ENCODE results near the gene MEIS2. TPM values are rescaled to one million over a fixed set of nuclear protein-coding genes. Genes with fewer than 3 reads are reported as not detected.

MEIS2 gene
- total and polyA plus RNA-seq, 12 donors: 21.1 to 64.5 (median 48.5) TPM

- Histone ChIP-seq H3K4me3 (peak overlapping the region in 1 of 10 donors; percentile 48), H3K4me1 (peaks cover 0 to 19% (median 7%) of the 10 kb centered on the region in 9 donors), H3K27me3 (peaks cover 0 to 98% (median 59%) of the 10 kb centered on the region in 7 donors), H3K27ac (no peak overlapping the region), H3K9me3 (no peaks in the 10 kb centered on the region), H3K36me3 (no peaks in the 10 kb centered on the region)
- WGBS, 2 donors: 58 to 69% methylated on average over 5 of the region's 5 CpGs
- intact Hi-C loops (cut with DNase I): loop anchor here in 8 of 10 donors (2.0 to 10.0 kb wide), 8 partner anchors 215 to 1003 kb away; partner anchors contain the start of gene MEIS2 (in 2 of the 8)
- no peak for DNase-seq
- no peak for ATAC-seq
- TF ChIP-seq, protein P1, sequence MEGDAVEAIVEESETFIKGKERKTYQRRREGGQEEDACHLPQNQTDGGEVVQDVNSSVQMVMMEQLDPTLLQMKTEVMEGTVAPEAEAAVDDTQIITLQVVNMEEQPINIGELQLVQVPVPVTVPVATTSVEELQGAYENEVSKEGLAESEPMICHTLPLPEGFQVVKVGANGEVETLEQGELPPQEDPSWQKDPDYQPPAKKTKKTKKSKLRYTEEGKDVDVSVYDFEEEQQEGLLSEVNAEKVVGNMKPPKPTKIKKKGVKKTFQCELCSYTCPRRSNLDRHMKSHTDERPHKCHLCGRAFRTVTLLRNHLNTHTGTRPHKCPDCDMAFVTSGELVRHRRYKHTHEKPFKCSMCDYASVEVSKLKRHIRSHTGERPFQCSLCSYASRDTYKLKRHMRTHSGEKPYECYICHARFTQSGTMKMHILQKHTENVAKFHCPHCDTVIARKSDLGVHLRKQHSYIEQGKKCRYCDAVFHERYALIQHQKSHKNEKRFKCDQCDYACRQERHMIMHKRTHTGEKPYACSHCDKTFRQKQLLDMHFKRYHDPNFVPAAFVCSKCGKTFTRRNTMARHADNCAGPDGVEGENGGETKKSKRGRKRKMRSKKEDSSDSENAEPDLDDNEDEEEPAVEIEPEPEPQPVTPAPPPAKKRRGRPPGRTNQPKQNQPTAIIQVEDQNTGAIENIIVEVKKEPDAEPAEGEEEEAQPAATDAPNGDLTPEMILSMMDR (IDR thresholded peaks at IDR 0.05): no peak
Measured at GRCh38 chr15:36882056-36882455, 218.3 kb downstream of the MEIS2 start.

- intact Hi-C loops (cut with DNase I): loop anchor here in 7 of 10 donors (5.0 to 10.0 kb wide), 6 partner anchors 216 to 1003 kb away; partner anchors contain the start of gene MEIS2 (in 1 of the 7)
- TF ChIP-seq, protein P1 (IDR thresholded peaks at IDR 0.05): no peak
- H3K9me3 ChIP-seq: no peaks in the 10 kb centered on the region
Measured at GRCh38 chr15:36881516-36881915, 218.8 kb downstream of the MEIS2 start.

DNA sequence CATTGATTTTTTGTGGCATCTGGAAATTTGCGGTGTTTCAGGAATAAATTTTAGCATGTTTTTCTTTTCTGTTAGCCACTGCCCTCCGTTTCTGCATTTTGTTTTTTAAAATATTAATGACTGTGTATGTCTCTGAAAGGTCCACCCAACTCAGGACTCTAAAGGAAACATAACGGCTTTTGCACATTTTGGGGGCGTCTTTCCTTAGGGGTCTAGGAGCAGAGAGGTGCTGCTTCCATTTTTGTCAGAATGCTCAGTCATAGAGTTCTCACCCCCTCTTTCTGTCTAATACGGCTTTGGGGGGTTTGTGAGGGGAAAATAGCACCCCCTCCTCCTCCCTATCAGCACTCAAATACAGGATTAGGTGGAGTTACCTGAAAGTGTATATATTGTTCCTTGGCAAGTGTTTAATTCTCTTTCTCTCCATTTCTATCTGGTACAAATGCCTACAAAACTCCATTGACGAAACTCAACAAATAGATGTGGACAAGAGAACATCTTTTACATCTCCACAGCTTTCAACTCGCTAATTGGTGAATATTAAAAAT is 219.4 kb downstream of the MEIS2 start:
- Histone ChIP-seq H3K36me3 (no peaks in the 10 kb centered on the region), H3K27ac (no peak overlapping the region), H3K4me3 (no peak overlapping the region), H3K9me3 (no peaks in the 10 kb centered on the region), H3K4me1 (peaks cover 0 to 19% (median 7%) of the 10 kb centered on the region in 9 donors), H3K27me3 (peaks cover 0 to 97% (median 49%) of the 10 kb centered on the region in 7 donors)
- WGBS, 2 donors: 63 to 66% methylated on average over 7 of the region's 7 CpGs
- ATAC-seq (no peak), DNase-seq (no peak)
- intact Hi-C loops (cut with DNase I): loop anchor here in 7 of 10 donors (5.0 to 10.0 kb wide), 6 partner anchors 216 to 1004 kb away; partner anchors contain the start of gene MEIS2 (in 1 of the 7)
- TF ChIP-seq, protein P1 (IDR thresholded peaks at IDR 0.05): no peak

More at GRCh38 chr15:36881516-36881915, 218.8 kb downstream of the MEIS2 start:
- no peak for DNase-seq
- H3K4me1 ChIP-seq: peaks cover 0 to 19% (median 7%) of the 10 kb centered on the region in 9 donors
- 71 to 75% methylated on average over 2 of the region's 2 CpGs for WGBS, 2 donors
- H3K27ac ChIP-seq: no peak overlapping the region
- ATAC-seq: no peak
- H3K4me3 ChIP-seq: no peak overlapping the region
- peaks cover 0 to 98% (median 55%) of the 10 kb centered on the region in 7 donors for H3K27me3 ChIP-seq
- H3K36me3 ChIP-seq: no peaks in the 10 kb centered on the region

- DNase-seq (no peak), ATAC-seq (no peak)
- H3K36me3 ChIP-seq: no peaks in the 10 kb centered on the region
- peaks cover 0 to 19% (median 7%) of the 10 kb centered on the region in 9 donors for H3K4me1 ChIP-seq
- no peak overlapping the region for H3K27ac ChIP-seq
- 36 to 41% methylated on average over 52 of the region's 52 CpGs for WGBS, 2 donors
- no peak overlapping the region for H3K4me3 ChIP-seq
- peaks cover 0 to 97% (median 44%) of the 10 kb centered on the region in 7 donors for H3K27me3 ChIP-seq
- no peaks in the 10 kb centered on the region for H3K9me3 ChIP-seq
- TF ChIP-seq, protein P1 (IDR thresholded peaks at IDR 0.05): no peak
- intact Hi-C loops (cut with DNase I): loop anchor here in 7 of 10 donors (5.0 to 10.0 kb wide), 6 partner anchors 217 to 1004 kb away; partner anchors contain the start of gene MEIS2 (in 1 of the 7)
Measured at GRCh38 chr15:36880224-36880912, 220.0 kb downstream of the MEIS2 start.

All from heart right ventricle (tissue), 16 donors.